ENCODE measurements around the gene KRT36.

The KRT36 gene

GRCh38 chr17:41439375-41439774 lies 50.3 kb downstream of the KRT36 start:
- no peak for DNase-seq (ENCODE audit: low read depth in 2 of 2)

- no peak for DNase-seq (ENCODE audit: low read depth in 2 of 2)
Observed at GRCh38 chr17:41437769-41438168, 51.9 kb downstream of the KRT36 start.

GRCh38 chr17:41437254-41437653 lies 52.5 kb downstream of the KRT36 start:
- no peak for DNase-seq (ENCODE audit: low read depth in 2 of 2)

Measured in stimulated activated CD8-positive, alpha-beta memory T cell treated with anti-CD3 and anti-CD28 coated beads, Interleukin-7, amount 100 ng/mL, for 4 hours (primary cell).